Kidney epithelial cell (primary cell): ENCODE measurements around the gene PAQR6. TPM values are rescaled to one million over a fixed set of nuclear protein-coding genes. Genes with fewer than 3 reads are reported as not detected.

ENCODE experiments used
- DNase-seq: peaks from one replicate; pipeline ENCODE4 v3.0.0-alpha.2; 2010; ENCODE audit warnings: low read depth
- H3K27me3 ChIP-seq: 2 replicates; pipeline ENCODE4 v1.6.0; 2011; ENCODE audit warnings: low read length; ENCODE audit not compliant: control insufficient read depth, insufficient read depth
- H3K36me3 ChIP-seq: 2 replicates; pipeline ENCODE4 v1.5.1; 2011; ENCODE audit warnings: low read length; ENCODE audit not compliant: control insufficient read depth, insufficient read depth
- H3K4me3 ChIP-seq: 2 replicates; pipeline ENCODE4 v1.5.1; 2011; ENCODE audit warnings: low read depth, mild to moderate bottlenecking, control low read depth, low read length
- CTCF ChIP-seq: IDR thresholded peaks from 2 replicates; pipeline ENCODE4 v1.5.1; 2011; ENCODE audit warnings: mild to moderate bottlenecking, moderate library complexity, low read length, control low read depth, inconsistent platforms; ENCODE audit not compliant: insufficient read depth, poor library complexity, severe bottlenecking
- total RNA-seq: library from RNA; depleted of rRNA; stranded (reverse); fragments of >200 nt; gene quantifications from 2 replicates; pipeline ENCODE4 v1.2.3, GENCODE V29; 2015

The PAQR6 gene
- total RNA-seq, 1 donor from 2014 or later: 2.5 TPM

GRCh38 chr1:156282479-156283222 lies 34.8 kb upstream of the PAQR6 start, which contains the start of gene SMG5:
Gene SMG5, minus strand, starts transcription at chr1:156282825. Its CDS starts 145 bp downstream, at chr1:156282680.
- peak within 1 kb of the TSS; percentile 71 for H3K4me3 ChIP-seq
- H3K36me3 ChIP-seq: peaks cover 2% of the 10 kb centered on the region
- no peak for TF ChIP-seq CTCF
- DNase-seq: peak; percentile 94
- H3K27me3 ChIP-seq: no peaks in the 10 kb centered on the region

GRCh38 chr1:156281693-156282478 lies 34.0 kb upstream of the PAQR6 start:
- DNase-seq: no peak
- Histone ChIP-seq H3K4me3 (peak overlapping the region; percentile 71), H3K36me3 (peaks cover 3% of the 10 kb centered on the region), H3K27me3 (no peaks in the 10 kb centered on the region)
- TF ChIP-seq CTCF: no peak

- H3K27me3 ChIP-seq: no peaks in the 10 kb centered on the region
- H3K36me3 ChIP-seq: peaks cover 3% of the 10 kb centered on the region
- DNase-seq: no peak
- TF ChIP-seq CTCF: no peak
- peak overlapping the region; percentile 71 for H3K4me3 ChIP-seq
These were observed 33.4 kb upstream of the PAQR6 start for GRCh38 chr1:156281281-156281680.

- no peak overlapping the region for H3K4me3 ChIP-seq
- peaks cover 5% of the 10 kb centered on the region for H3K36me3 ChIP-seq
- no peaks in the 10 kb centered on the region for H3K27me3 ChIP-seq
- TF ChIP-seq CTCF: no peak
- DNase-seq: no peak
These were observed 32.0 kb upstream of the PAQR6 start for GRCh38 chr1:156279837-156280236.

GRCh38 chr1:156276966-156277381 lies 29.1 kb upstream of the PAQR6 start:
- TF ChIP-seq CTCF: no peak
- H3K36me3 ChIP-seq: peaks cover 7% of the 10 kb centered on the region
- no peaks in the 10 kb centered on the region for H3K27me3 ChIP-seq
- DNase-seq: no peak
- H3K4me3 ChIP-seq: no peak overlapping the region
